ENCODE results near the gene AKNA.

The AKNA gene

GRCh38 chr9:114355821-114356220 is 32.0 kb downstream of the AKNA start:
- no peak for DNase-seq

GRCh38 chr9:114351932-114352331 is 35.9 kb downstream of the AKNA start:
- no peak for DNase-seq

- DNase-seq = no peak
Observed at GRCh38 chr9:114350636-114351401, 37.0 kb downstream of the AKNA start.

GRCh38 chr9:114349713-114350480 is 37.9 kb downstream of the AKNA start:
- no peak for DNase-seq

GRCh38 chr9:114348906-114349482 is 38.8 kb downstream of the AKNA start:
- peak; percentile 72 for DNase-seq

GRCh38 chr9:114348261-114348905 is 39.4 kb downstream of the AKNA start:
- DNase-seq = no peak

- no peak for DNase-seq
Observed at GRCh38 chr9:114347675-114348074, 40.1 kb downstream of the AKNA start.

GRCh38 chr9:114346146-114346545 is 41.6 kb downstream of the AKNA start:
- DNase-seq = no peak

GRCh38 chr9:114345493-114346065 is 42.2 kb downstream of the AKNA start:
- DNase-seq = no peak

- DNase-seq = no peak
Observed at GRCh38 chr9:114344692-114345091, 43.1 kb downstream of the AKNA start.

- no peak for DNase-seq
Observed at GRCh38 chr9:114344188-114344566, 43.6 kb downstream of the AKNA start.

GRCh38 chr9:114343471-114344187 is 44.2 kb downstream of the AKNA start:
- no peak for DNase-seq

- no peak for DNase-seq
Observed at GRCh38 chr9:114342755-114343440, 44.9 kb downstream of the AKNA start.

GRCh38 chr9:114341991-114342390 is 45.8 kb downstream of the AKNA start:
- DNase-seq = no peak

GRCh38 chr9:114341152-114341830 is 46.5 kb downstream of the AKNA start:
- no peak for DNase-seq

- peak; percentile 43 for DNase-seq
Observed at GRCh38 chr9:114339130-114339908, 48.5 kb downstream of the AKNA start.

- DNase-seq = no peak
Observed at GRCh38 chr9:114338187-114338586, 49.6 kb downstream of the AKNA start.

- no peak for DNase-seq
Observed at GRCh38 chr9:114336699-114337395, 50.9 kb downstream of the AKNA start.

- DNase-seq = no peak
Observed at GRCh38 chr9:114336157-114336556, 51.6 kb downstream of the AKNA start.

GRCh38 chr9:114335745-114336144 is 52.0 kb downstream of the AKNA start:
- DNase-seq = no peak
